Activated naive CD8-positive, alpha-beta T cell treated with anti-CD3 and anti-CD28 coated beads, Interleukin-2, amount 50 U/mL, for 24 hours (primary cell): ENCODE results near the gene PCP4L1.
"Not testable (repeated sequence)": the region's sequence is repeated elsewhere in the genome, so short reads cannot be mapped to it uniquely, and the experiment has no call there.

ENCODE experiments used
- ATAC-seq: fragments of 150-1000 bp; cut with Tn5 transposase; one replicate; pipeline ENCODE4 v1.10.0; 2021
- DNase-seq: peaks from one replicate; pipeline ENCODE4 v3.0.0; 2021
- H3K27ac Mint-ChIP-seq: one replicate; pipeline ENCODE4 v1.8.0; 2021; ENCODE audit warnings: mild to moderate bottlenecking, mixed read lengths
- H3K27me3 Mint-ChIP-seq: one replicate; pipeline ENCODE4 v1.8.0; 2021; ENCODE audit warnings: mixed read lengths
- H3K36me3 Mint-ChIP-seq: one replicate; pipeline ENCODE4 v1.8.0; 2021; ENCODE audit warnings: low read depth, mixed read lengths
- H3K4me1 Mint-ChIP-seq: one replicate; pipeline ENCODE4 v1.8.0; 2021; ENCODE audit warnings: mixed read lengths
- H3K4me3 Mint-ChIP-seq: one replicate; pipeline ENCODE4 v1.8.0; 2021; ENCODE audit warnings: mild to moderate bottlenecking, moderate library complexity, mixed read lengths
- H3K9me3 Mint-ChIP-seq: one replicate; pipeline ENCODE4 v1.8.0; 2021; ENCODE audit warnings: mixed read lengths

The PCP4L1 gene

DNA sequence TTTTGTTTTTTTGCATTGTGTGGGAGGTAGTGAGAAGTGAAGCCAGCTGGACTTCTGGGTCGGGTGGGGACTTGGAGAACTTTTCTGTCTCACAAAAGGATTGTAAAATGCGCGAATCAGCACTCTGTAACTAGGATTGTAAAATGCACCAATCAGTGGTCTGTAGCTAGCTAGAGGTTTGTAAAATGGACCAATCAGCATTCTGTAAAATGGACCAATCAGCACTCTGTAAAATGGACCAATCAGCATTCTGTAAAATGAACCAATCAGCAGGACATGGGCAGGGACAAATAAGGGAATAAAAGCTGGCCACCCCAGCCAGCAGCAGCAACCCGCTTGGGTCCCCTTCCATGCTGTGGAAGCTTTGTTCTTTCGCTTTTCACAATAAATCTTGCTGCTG, 8.4 kb upstream of the PCP4L1 start:
- not testable (repeated sequence) for H3K27me3 Mint-ChIP-seq, H3K4me3 Mint-ChIP-seq, H3K9me3 Mint-ChIP-seq, H3K27ac Mint-ChIP-seq, ATAC-seq, H3K36me3 Mint-ChIP-seq, DNase-seq, H3K4me1 Mint-ChIP-seq

DNA sequence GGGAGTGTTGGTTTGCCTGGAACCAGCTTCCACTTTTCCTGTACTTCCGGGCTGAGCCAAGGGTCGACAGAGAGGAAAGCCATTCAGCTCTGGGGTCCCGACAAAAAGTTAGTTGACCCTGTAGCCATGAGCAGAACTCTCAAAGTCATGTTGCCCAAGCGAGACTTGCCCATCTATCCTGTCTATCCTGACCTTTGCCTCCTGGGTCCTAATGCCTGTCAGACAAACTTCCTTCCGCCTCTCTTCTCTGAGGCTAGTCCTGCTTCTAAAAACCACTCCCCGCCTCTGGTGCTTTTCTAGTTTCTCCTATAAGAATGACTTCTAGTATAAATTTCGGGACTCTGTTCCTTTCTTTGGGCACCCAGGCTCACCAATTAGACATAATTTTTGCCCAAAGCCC, 7.7 kb upstream of the PCP4L1 start:
- ATAC-seq (no peak), DNase-seq (no peak)
- Mint-ChIP-seq H3K4me1 (no peaks in the 10 kb centered on the region), H3K27ac (no peak overlapping the region), H3K9me3 (peaks cover 7% of the 10 kb centered on the region), H3K4me3 (no peak overlapping the region), H3K27me3 (no peaks in the 10 kb centered on the region), H3K36me3 (no peaks in the 10 kb centered on the region)

DNA sequence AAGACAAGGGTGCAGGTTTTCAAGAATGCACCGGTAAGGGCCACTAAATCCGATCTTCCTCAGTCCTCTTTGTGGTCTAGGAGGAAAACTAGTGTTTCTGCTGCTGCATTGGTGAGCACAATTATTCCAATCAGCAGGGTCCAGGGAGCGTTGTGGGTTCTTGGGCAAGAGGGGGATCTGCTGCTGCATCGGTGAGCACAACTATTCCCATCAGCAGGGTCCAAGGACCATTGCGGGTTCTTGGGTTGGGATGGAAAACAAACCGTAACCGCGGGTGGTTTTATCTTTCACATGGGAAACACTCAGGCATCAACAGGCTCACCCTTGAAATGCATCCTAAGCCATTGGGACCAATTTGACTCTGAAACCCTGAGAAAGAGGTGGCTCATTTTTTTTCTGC, 7.0 kb upstream of the PCP4L1 start:
- H3K4me1 Mint-ChIP-seq, result no peaks in the 10 kb centered on the region
- ATAC-seq (no peak), DNase-seq (no peak)
- H3K27me3 Mint-ChIP-seq, result peaks cover 3% of the 10 kb centered on the region
- no peak overlapping the region for H3K27ac Mint-ChIP-seq
- H3K9me3 Mint-ChIP-seq, result peaks cover 12% of the 10 kb centered on the region
- no peak overlapping the region for H3K4me3 Mint-ChIP-seq
- no peaks in the 10 kb centered on the region for H3K36me3 Mint-ChIP-seq

DNA sequence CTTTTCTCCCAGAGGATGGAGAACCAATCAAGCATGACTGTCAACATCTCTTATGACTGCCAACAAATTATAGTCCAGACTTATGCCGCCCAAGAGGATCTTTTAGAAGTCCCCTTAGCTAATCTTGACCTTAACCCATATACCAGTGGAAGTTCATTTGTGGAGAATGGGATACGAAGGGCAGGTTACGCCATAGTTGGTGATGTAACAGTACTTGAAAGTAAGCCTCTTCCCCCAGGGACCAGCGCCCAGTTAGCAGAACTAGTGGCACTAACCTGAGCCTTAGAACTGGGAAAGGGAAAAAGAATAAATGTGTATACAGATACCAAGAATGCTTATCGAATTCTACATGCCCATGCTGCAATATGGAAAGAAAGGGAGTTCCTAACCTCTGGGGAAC, 3.2 kb upstream of the PCP4L1 start:
- H3K27ac Mint-ChIP-seq, DNase-seq, ATAC-seq, H3K4me3 Mint-ChIP-seq: not testable (repeated sequence)
- H3K4me1 Mint-ChIP-seq, result peaks cover 11% of the 10 kb centered on the region
- H3K36me3 Mint-ChIP-seq, result peaks cover 16% of the 10 kb centered on the region
- peaks cover 37% of the 10 kb centered on the region for H3K27me3 Mint-ChIP-seq
- H3K9me3 Mint-ChIP-seq, result peaks cover 23% of the 10 kb centered on the region

DNA sequence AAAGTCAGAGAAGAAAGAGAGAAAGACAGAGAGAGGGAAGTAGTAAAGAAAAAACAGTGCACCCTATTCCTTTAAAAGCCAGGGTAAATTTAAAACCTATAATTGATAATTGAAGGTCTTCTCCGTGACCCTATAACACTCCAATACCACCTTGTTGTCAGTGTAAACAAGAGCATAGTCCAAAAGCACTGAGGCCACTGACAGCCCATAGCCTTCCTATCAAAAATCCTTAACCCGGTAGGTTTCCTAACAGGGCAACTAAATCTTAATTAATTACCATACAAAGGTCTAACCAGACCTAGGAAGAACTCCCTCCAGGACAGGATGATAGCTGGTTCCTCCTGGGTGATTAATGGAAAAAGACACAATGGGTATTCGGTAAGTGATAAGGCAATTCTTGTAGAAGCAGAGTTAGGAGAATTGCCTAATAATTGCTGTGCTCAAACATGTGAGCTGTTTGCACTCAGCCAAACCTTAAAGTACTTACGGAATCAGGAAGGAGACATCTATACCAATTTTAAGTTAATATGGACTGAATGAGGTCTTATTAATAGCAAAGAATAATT, 2.5 kb upstream of the PCP4L1 start:
- ATAC-seq, DNase-seq, H3K27ac Mint-ChIP-seq, H3K4me3 Mint-ChIP-seq: not testable (repeated sequence)
- H3K36me3 Mint-ChIP-seq, result peaks cover 16% of the 10 kb centered on the region
- H3K4me1 Mint-ChIP-seq, result peaks cover 11% of the 10 kb centered on the region
- peaks cover 23% of the 10 kb centered on the region for H3K9me3 Mint-ChIP-seq
- H3K27me3 Mint-ChIP-seq, result peaks cover 43% of the 10 kb centered on the region

DNA sequence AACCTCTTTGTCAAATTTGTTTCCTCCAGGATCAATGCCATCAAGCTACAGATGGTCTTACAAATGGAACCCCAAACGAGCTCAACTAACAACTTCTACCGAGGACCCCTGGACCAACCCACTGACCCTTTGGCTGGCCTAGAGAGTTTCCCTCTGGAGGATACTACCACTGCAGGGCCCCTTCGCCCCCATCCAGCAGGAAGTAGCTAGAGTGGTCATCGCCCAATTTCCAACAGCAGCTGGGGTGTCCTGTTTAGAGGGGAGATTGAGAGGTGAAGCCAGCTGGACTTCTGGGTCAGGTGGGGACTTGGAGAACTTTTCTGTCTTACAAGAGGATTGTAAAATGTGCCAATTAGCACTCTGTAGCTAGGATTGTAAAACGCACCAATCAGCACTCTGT, 1.4 kb upstream of the PCP4L1 start:
- H3K36me3 Mint-ChIP-seq, result peaks cover 16% of the 10 kb centered on the region
- not testable (repeated sequence) for ATAC-seq
- peaks cover 53% of the 10 kb centered on the region for H3K27me3 Mint-ChIP-seq

DNA sequence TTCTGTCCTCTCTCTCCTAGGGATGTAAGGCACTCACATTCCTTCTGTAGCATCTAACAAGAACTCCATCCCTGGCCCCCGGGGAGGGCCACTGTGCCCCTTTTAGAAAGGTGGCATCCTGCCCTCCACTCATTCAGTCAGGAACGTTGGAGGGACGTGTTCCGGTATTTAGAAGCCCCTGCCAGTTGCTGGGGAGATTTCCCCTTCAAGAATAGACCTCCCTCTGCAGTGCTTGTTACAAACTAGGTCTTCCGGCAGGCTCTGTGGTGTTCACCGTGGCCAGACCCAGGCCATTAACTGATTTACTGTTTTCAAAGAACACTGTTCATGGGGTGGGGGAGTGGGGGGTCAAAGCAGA, 779 bp downstream of the PCP4L1 start:
- H3K4me1 Mint-ChIP-seq, result peaks cover 11% of the 10 kb centered on the region
- H3K27me3 Mint-ChIP-seq, result peaks cover 62% of the 10 kb centered on the region
- H3K9me3 Mint-ChIP-seq, result peaks cover 23% of the 10 kb centered on the region
- H3K4me3 Mint-ChIP-seq, result peak overlapping the region; percentile 18
- no peak overlapping the region for H3K27ac Mint-ChIP-seq
- no peak for ATAC-seq
- no peak for DNase-seq
- peaks cover 16% of the 10 kb centered on the region for H3K36me3 Mint-ChIP-seq

More for the DNA sequence above, 1.4 kb upstream of the PCP4L1 start:
- H3K4me3 Mint-ChIP-seq, DNase-seq, H3K27ac Mint-ChIP-seq: not testable (repeated sequence)
- peaks cover 11% of the 10 kb centered on the region for H3K4me1 Mint-ChIP-seq
- H3K9me3 Mint-ChIP-seq, result peaks cover 23% of the 10 kb centered on the region

DNA sequence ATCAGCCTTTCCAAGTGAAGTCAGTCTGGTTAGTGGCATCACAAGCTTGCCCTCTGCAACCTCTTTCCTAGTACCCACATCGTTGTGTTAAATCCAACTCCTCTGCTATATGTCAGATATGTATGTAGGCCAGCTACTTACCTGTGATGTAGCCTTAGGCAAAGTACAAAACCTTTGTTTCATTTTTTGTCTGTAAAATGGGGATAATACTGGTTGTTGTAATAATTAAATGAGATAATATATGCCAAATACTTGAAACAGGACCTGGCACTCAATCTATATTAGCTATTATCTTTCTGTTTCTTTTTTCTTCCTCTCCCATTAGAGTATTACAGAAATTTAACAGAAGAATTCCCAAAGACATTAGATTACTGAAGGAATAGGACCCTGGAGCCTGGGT, 1.2 kb downstream of the PCP4L1 start:
- Mint-ChIP-seq H3K4me1 (peaks cover 11% of the 10 kb centered on the region), H3K36me3 (peaks cover 16% of the 10 kb centered on the region), H3K9me3 (peaks cover 23% of the 10 kb centered on the region), H3K27ac (no peak overlapping the region), H3K27me3 (peaks cover 64% of the 10 kb centered on the region), H3K4me3 (peak overlapping the region; percentile 18)
- DNase-seq, result no peak
- ATAC-seq, result no peak

DNA sequence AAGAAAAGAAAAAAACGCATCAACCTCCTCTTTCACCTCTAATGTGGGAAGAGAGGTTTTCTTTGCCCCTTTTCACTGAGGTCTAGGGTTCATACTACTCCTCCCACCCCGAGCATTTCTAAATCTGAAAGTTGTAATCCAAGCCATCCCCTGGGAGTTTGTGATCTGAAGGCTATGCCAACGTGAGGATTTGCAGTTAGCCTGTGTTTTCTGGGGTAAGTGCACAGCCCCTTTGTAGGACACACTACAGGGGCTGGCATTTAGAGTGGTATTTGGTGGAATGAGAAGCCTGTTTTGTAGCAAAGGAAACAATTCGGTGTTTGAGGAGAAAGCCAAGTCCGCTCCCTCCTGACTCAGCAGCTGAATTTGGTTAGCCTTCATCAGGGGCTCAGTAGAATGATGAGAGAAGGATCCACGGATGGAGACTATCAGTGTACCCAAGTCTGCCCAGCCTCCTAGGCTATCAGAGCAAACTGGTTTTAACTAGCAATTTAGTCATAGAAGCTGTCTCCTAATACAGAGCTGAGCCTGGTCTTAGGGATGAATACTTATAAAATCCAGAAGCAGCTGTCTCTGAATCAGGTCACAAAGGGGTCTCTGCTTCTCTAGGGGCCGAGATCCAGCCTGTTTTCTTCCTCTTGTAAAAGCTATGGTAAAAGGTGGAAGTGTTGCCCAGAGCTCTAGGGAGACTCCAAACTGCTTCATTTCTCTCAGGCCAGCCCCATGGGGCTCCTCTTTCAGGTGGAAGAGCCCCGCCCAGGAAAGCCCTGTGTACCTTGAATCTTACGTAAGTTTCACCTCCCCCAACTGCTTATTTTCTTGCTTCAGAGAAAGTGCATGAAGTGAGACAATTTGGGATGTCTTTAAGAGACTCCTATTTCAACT, 2.1 kb downstream of the PCP4L1 start:
- DNase-seq, result no peak
- H3K27ac Mint-ChIP-seq, result no peak overlapping the region
- peaks cover 22% of the 10 kb centered on the region for H3K9me3 Mint-ChIP-seq
- no peak for ATAC-seq
- no peak overlapping the region for H3K4me3 Mint-ChIP-seq
- H3K4me1 Mint-ChIP-seq, result peaks cover 11% of the 10 kb centered on the region
- peaks cover 66% of the 10 kb centered on the region for H3K27me3 Mint-ChIP-seq
- peaks cover 16% of the 10 kb centered on the region for H3K36me3 Mint-ChIP-seq

DNA sequence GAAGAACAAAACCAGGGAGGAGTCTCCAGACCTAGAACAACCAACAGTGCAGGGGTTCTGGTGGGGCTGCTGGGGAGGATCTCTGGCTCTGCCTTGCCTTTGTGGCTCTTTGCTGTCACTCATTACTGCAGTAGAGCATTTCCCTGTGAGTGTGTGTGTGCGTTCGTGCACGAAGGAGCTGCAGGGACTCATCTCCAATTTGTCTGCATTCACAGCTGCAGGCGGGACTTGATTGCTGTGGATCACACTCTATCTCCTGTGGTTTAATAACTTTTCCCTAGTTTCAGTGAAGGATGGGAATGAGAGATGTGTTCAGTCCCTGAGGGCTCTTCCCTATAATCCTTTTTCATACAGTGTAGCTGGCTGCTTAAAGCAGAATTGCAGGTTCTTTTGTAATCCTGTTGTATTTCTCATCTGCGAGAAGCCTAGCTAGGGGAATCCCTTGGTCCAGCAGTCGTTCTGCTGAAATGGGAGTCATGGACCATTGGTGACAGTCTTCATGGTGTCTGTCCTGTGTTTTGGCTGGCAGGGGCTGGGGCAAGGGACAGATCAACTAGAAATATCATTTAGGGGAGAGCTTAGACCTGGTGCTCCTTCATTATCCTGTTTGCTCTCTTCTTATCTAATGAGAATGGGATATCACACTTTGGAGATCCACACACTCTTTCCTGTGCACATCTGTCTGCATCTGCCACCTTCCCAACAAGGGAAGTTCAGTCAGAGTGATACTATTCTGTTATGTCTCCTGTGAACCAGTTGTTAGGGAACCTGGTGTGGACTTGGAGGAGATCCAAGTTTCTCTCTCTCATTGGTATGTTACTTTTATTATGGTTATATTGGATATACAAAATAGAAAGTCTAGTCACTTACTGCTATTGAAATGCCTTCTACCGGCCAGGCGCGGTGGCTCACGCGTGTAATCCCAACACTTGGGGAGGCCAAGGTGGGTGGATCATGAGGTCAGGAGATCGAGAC, 3.0 kb downstream of the PCP4L1 start:
- DNase-seq, result no peak
- H3K4me3 Mint-ChIP-seq, result no peak overlapping the region

DNA sequence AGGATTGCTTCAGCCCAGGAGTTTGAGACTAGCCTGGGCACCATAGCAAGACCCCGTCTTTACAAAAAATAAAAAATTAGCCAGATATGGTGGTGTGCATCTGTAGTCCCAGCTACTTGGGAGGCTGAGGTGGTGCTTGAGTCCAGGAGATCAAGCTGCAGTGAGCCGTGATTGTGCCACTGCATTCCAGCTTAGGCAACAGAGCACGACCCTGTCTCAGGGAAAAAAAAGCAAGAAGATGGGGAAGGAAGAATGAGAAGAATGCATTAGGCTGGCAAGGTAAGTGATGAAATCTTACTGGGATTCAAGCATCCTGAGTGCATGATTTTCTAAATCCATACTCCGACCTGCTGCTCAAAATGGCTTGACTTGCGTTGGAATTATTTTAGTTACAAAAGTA, 6.8 kb downstream of the PCP4L1 start:
- ATAC-seq (no peak), DNase-seq (no peak)
- no peaks in the 10 kb centered on the region for H3K36me3 Mint-ChIP-seq
- no peak overlapping the region for H3K27ac Mint-ChIP-seq
- H3K4me3 Mint-ChIP-seq, result no peak overlapping the region
- H3K9me3 Mint-ChIP-seq, result no peaks in the 10 kb centered on the region
- H3K27me3 Mint-ChIP-seq, result peaks cover 29% of the 10 kb centered on the region
- no peaks in the 10 kb centered on the region for H3K4me1 Mint-ChIP-seq

More for the DNA sequence above, 3.0 kb downstream of the PCP4L1 start:
- Mint-ChIP-seq H3K9me3 (peaks cover 14% of the 10 kb centered on the region), H3K27me3 (peaks cover 63% of the 10 kb centered on the region), H3K36me3 (peaks cover 16% of the 10 kb centered on the region), H3K27ac (no peak overlapping the region), H3K4me1 (peaks cover 11% of the 10 kb centered on the region)
- no peak for ATAC-seq

DNA sequence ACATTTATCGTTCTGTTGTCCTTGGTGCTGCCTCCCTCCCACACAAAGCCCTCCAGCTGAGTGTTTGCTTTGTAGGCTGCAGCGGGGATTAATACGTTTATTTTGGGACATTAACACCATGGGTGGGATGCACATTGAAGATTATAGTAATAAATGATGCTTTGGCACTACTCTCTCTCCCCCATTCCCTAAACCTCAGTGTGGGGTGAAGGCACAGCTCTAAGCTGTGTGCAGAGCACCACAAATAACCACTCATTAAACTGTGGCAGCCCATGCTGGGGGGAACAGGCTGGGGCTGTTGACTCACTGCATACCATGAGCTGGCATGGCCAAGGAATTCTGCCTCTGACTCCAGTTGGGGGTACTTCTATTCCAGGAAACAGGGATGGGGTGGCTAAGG, 7.7 kb downstream of the PCP4L1 start:
- Mint-ChIP-seq H3K4me3 (no peak overlapping the region), H3K27me3 (peaks cover 21% of the 10 kb centered on the region), H3K4me1 (no peaks in the 10 kb centered on the region), H3K36me3 (no peaks in the 10 kb centered on the region), H3K27ac (no peak overlapping the region), H3K9me3 (no peaks in the 10 kb centered on the region)
- DNase-seq (no peak), ATAC-seq (no peak)

DNA sequence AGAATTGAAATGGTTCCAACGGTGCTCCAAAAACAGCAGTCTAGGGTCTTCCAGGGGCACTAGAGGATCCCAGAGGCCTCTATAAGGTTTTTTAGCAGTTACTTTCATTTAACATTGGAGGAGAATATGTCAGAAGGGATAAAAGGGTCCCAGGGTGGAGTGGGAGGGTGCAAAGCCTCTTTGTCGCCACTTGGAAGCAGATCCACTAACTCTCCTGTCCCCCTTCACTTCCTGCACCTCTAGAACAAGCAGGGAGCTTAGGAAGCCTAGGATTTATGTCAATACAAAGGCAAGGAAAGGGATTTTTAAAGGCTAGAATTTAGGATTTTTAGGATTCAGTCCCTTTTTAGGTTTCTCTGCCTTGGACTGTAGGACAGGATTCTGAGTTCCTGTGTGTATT, 8.3 kb downstream of the PCP4L1 start:
- H3K4me1 Mint-ChIP-seq, result no peaks in the 10 kb centered on the region
- no peaks in the 10 kb centered on the region for H3K9me3 Mint-ChIP-seq
- H3K36me3 Mint-ChIP-seq, result no peaks in the 10 kb centered on the region
- ATAC-seq, result no peak
- H3K4me3 Mint-ChIP-seq, result no peak overlapping the region
- DNase-seq, result no peak
- H3K27me3 Mint-ChIP-seq, result peaks cover 17% of the 10 kb centered on the region
- no peak overlapping the region for H3K27ac Mint-ChIP-seq

DNA sequence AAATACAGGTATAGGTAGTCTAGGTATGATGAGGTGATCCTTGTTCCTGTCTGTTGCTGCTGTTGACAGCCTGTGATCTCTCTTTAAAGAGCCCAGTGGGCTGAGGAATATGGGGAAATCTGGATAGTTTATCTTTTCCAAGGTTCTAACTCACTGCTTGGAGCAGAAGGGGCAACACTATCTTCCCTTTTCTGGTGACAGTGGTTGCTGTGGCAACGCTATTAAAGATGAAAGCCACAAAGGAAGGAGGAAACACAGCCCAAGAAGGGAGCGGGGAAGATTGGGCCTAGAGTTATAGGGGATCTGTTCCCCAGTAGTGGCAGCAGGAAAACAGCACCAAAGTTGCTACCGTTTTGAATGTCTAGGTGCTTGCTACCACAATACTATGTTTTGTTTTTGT, 8.8 kb downstream of the PCP4L1 start:
- no peaks in the 10 kb centered on the region for H3K4me1 Mint-ChIP-seq
- no peak overlapping the region for H3K27ac Mint-ChIP-seq
- H3K36me3 Mint-ChIP-seq, result no peaks in the 10 kb centered on the region
- H3K27me3 Mint-ChIP-seq, result peaks cover 16% of the 10 kb centered on the region
- no peak for ATAC-seq
- DNase-seq, result no peak
- no peaks in the 10 kb centered on the region for H3K9me3 Mint-ChIP-seq
- no peak overlapping the region for H3K4me3 Mint-ChIP-seq
